Measurements from ENCODE around the gene MAPK14. TPM values are rescaled to one million over a fixed set of nuclear protein-coding genes. Genes with fewer than 3 reads are reported as not detected.
"Not testable (repeated sequence)": the region's sequence is repeated elsewhere in the genome, so short reads cannot be mapped to it uniquely, and the experiment has no call there.

The MAPK14 gene
- total RNA-seq, 2 donors from 2014 or later = 43.7 to 48.1 TPM

DNA sequence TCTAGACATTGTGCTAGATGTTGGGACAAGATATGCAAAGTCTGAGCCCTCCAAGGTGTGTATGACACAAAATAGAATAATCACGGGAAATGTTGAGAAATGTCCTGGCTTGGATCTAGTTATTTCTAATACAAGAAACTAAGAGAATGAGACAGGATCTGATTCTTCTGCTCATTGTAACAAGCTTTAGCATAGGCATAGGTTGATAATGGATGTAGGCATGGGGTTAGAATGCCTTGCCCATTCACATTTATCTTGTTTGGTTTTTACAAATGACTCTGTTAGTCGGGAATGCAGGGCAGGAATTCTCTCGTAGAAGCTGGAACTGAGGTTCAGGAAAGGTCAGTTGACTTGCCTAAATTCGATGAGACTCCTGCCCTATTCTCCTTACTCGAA lies 1.7 kb upstream of the MAPK14 start:
- H3K4me3 Mint-ChIP-seq = no peak overlapping the region

DNA sequence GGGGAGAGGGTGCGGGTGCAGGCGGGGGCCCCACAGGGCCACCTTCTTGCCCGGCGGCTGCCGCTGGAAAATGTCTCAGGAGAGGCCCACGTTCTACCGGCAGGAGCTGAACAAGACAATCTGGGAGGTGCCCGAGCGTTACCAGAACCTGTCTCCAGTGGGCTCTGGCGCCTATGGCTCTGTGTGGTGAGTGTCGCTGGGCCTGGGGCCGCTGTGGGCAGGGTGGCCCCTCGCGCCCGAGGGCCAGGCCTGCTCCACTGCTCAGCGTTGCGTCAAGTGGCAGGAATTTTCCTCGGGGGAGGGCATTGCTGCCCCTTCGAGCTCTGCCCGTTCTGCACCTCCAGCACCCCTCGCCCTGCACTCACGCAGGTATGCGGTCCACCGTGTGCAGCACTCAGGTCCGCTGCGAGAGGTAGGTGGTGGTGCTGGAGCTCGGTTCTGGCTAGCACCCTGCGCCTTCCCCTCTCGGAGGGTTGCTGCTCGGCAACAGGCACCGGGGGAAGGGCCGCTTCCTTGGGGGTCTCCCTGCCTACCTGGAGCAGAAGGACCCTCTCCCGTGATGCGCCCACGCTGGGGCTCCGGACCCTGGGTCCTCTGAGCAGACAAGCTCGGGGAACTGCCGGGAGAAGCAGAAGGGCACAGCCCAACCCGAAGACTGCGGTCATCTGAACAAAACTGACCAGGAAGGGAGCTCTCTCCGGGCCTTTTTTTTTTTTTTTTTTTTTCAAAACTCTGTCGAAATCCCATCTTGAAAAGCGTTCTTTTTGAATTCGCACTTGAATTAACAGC lies 674 bp downstream of the MAPK14 start:
- Mint-ChIP-seq H3K27ac (peak overlapping the region; percentile 91), H3K36me3 (ENCODE audit: low read depth) (peaks cover 2% of the 10 kb centered on the region), H3K4me1 (peaks cover 38% of the 10 kb centered on the region), H3K27me3 (peaks cover 21% of the 10 kb centered on the region), H3K4me3 (peak overlapping the region; percentile 95)
- H3K9me3 ChIP-seq (ENCODE audit: control insufficient read depth, low read length, poor library complexity, severe bottlenecking) = no peaks in the 10 kb centered on the region
- DNase-seq = peak in 2 of 3 donors; percentile 30 to 35
- peak; percentile 46 for ATAC-seq

More for the DNA sequence above, 1.7 kb upstream of the MAPK14 start:
- ATAC-seq = no peak
- no peak for DNase-seq
- H3K9me3 ChIP-seq (ENCODE audit: control insufficient read depth, low read length, poor library complexity, severe bottlenecking) = no peaks in the 10 kb centered on the region
- Mint-ChIP-seq H3K27me3 (peaks cover 29% of the 10 kb centered on the region), H3K36me3 (ENCODE audit: low read depth) (no peaks in the 10 kb centered on the region), H3K4me1 (peaks cover 22% of the 10 kb centered on the region), H3K27ac (peak overlapping the region; percentile 57)

DNA sequence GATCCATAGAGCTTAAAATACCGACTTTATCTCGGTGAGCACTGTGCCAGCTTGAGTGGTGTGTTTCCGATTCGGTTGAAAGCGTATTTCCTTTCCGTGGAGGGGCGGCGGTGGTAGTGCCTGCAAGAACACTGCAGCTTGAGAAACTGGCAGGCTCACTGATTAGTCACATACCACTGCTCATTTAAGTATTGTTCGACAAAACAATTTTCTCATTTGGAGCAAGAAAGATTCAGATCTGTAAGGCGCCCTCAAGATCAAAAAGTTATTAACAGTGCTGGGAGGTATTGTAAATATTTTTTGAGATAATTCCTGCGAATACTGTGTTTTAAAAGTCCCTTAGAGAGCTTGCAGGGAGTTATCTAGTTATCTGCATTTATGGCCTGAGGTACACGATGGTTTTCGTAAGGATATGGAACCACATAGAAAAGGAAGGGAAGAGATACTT lies 1.3 kb downstream of the MAPK14 start:
- H3K36me3 Mint-ChIP-seq (ENCODE audit: low read depth) = peaks cover 2% of the 10 kb centered on the region
- DNase-seq (peak; percentile 32 to 46 (median 39)), ATAC-seq (peak; percentile 32)
- peaks cover 15% of the 10 kb centered on the region for H3K27me3 Mint-ChIP-seq
- peak overlapping the region; percentile 91 for H3K27ac Mint-ChIP-seq
- no peaks in the 10 kb centered on the region for H3K9me3 ChIP-seq (ENCODE audit: control insufficient read depth, low read length, poor library complexity, severe bottlenecking)
- peaks cover 39% of the 10 kb centered on the region for H3K4me1 Mint-ChIP-seq
- H3K4me3 Mint-ChIP-seq = peak overlapping the region; percentile 95

DNA sequence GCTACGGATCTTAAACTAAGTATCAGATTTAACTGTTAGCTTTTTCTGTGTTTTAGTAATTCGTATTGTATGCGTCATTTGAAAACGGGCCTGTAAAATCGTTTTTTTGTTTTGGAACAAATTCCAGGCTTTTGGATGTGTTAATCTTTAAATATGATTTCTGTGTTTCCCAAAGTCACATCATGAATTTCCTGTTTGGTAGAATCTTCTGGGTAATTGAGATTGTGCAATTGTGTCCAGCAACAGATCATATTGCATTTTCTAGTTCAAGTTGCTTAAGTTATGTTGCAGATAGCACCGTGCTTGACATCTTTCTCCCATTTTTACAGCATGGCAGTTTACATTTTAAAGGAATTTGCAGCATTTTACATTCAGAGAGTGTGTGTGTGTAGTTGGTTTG lies 1.9 kb downstream of the MAPK14 start:
- ATAC-seq = no peak
- H3K27me3 Mint-ChIP-seq = peaks cover 12% of the 10 kb centered on the region
- H3K36me3 Mint-ChIP-seq (ENCODE audit: low read depth) = peaks cover 2% of the 10 kb centered on the region
- peak overlapping the region; percentile 95 for H3K4me3 Mint-ChIP-seq
- peak overlapping the region; percentile 91 for H3K27ac Mint-ChIP-seq
- peaks cover 38% of the 10 kb centered on the region for H3K4me1 Mint-ChIP-seq
- DNase-seq = no peak
- H3K9me3 ChIP-seq (ENCODE audit: control insufficient read depth, low read length, poor library complexity, severe bottlenecking) = no peaks in the 10 kb centered on the region

DNA sequence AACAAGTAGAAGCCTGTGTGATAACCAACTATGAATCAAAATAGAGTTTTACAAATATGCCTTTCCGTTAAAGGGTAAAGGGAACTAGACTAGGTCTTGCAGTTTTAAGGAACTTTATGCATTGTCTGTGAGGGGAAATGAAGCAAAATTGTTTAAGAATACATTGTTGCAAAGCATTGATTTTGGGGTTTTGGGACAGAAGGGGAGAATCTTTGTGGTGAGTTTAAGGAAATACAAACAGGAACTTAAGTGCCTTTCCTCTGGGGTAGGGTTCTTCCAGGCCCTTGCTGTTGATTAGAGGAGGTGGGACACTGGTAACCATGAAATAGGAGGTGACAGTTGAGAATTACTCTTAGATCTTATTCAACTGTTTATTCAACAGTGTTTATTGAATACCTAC lies 4.7 kb downstream of the MAPK14 start:
- DNase-seq = no peak
- peaks cover 2% of the 10 kb centered on the region for H3K36me3 Mint-ChIP-seq (ENCODE audit: low read depth)
- H3K9me3 ChIP-seq (ENCODE audit: control insufficient read depth, low read length, poor library complexity, severe bottlenecking) = no peaks in the 10 kb centered on the region
- no peak for ATAC-seq
- no peaks in the 10 kb centered on the region for H3K27me3 Mint-ChIP-seq
- peaks cover 45% of the 10 kb centered on the region for H3K4me1 Mint-ChIP-seq
- peak overlapping the region; percentile 56 for H3K4me3 Mint-ChIP-seq
- H3K27ac Mint-ChIP-seq = no peak overlapping the region

DNA sequence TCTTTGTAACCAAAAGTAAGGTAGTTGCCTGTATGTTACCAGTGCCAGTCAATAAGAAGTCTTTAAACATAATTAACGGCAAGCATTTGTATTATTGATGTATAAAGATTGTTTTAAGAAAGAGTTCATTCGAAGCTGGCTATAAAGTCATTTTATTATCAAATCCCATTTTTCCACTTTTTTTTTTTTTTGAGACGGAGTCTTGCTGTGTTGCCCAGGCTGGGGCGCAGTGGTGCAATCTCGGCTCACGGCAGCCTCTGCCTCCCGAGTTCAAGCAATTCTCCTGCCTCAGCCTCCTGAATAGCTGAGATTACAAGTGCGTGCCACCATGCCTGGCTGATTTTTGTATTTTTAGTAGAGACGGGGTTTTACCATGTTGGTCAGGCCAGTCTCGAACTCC lies 5.5 kb downstream of the MAPK14 start:
- not testable (repeated sequence) for DNase-seq; H3K36me3 Mint-ChIP-seq (ENCODE audit: low read depth); H3K27me3 Mint-ChIP-seq; H3K9me3 ChIP-seq (ENCODE audit: control insufficient read depth, low read length, poor library complexity, severe bottlenecking); ATAC-seq; H3K4me3 Mint-ChIP-seq; H3K27ac Mint-ChIP-seq
- H3K4me1 Mint-ChIP-seq = peaks cover 49% of the 10 kb centered on the region

DNA sequence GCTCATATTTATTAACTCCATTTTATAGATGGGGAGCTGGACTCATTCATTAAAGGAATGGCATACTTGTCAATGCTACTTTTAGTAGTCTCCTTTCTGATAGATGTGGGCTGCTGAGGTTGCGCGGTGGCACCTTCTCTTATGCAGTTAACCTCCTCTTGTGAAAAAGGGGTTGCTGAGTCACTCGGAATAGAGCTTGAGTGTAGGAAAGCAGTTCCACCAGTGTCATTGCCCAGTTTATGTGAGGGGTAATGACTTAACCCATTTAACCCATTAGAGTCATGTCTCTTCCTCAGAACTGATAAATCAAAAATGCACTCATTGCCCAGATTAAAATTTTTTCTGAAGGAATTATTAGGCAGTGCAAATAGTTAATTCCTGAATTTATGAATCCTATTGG lies 6.3 kb downstream of the MAPK14 start:
- Mint-ChIP-seq H3K36me3 (ENCODE audit: low read depth) (peaks cover 2% of the 10 kb centered on the region), H3K4me1 (peaks cover 54% of the 10 kb centered on the region), H3K4me3 (no peak overlapping the region), H3K27ac (no peak overlapping the region), H3K27me3 (no peaks in the 10 kb centered on the region)
- H3K9me3 ChIP-seq (ENCODE audit: control insufficient read depth, low read length, poor library complexity, severe bottlenecking) = no peaks in the 10 kb centered on the region
- ATAC-seq (peak; percentile 40), DNase-seq (no peak)

DNA sequence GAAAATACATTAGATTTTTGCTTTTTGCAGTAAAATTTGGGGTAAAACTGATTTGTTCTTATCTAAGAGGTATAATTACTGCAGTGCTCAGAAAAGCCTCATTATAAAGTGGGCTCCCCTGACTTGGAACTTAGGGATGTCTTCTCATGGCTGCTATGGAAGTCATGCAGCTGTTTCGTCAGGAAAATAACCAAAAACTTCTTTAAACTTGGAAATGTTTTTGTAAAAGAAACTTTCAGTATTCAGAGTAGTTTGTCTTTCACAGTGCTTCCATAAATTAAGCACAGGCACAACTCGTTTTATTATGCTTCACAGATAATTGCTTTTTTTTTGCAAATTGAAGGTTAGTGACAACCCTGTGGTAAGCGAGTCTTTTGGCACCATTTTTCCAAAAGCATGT lies 6.8 kb downstream of the MAPK14 start:
- Mint-ChIP-seq H3K36me3 (ENCODE audit: low read depth) (peaks cover 2% of the 10 kb centered on the region), H3K4me3 (no peak overlapping the region)

DNA sequence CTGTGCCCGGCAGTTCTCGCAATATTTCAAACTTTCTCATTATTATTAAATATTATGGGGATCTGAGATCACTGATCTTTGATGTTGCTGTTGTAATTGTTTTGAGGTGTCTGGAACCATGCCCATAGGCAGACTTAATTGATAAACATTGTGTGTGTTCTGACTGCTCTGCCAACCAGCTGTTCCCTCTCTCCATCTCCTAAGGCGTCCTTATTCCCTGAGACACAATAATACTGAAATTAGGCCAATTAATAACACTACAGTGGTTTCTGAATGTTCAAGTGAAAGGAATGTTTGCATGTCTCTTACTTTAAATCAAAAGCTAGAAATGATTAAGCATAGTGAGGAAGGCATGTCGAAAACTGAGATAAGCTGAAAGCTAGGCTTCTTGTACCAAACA lies 7.6 kb downstream of the MAPK14 start:
- Mint-ChIP-seq H3K27me3 (no peaks in the 10 kb centered on the region), H3K36me3 (ENCODE audit: low read depth) (peaks cover 2% of the 10 kb centered on the region), H3K4me1 (peaks cover 57% of the 10 kb centered on the region), H3K4me3 (no peak overlapping the region), H3K27ac (peak overlapping the region; percentile 45)
- no peaks in the 10 kb centered on the region for H3K9me3 ChIP-seq (ENCODE audit: control insufficient read depth, low read length, poor library complexity, severe bottlenecking)
- ATAC-seq (no peak), DNase-seq (no peak)

More for the DNA sequence above, 6.8 kb downstream of the MAPK14 start:
- DNase-seq (no peak), ATAC-seq (no peak)
- H3K27ac Mint-ChIP-seq = no peak overlapping the region
- peaks cover 56% of the 10 kb centered on the region for H3K4me1 Mint-ChIP-seq
- no peaks in the 10 kb centered on the region for H3K27me3 Mint-ChIP-seq
- H3K9me3 ChIP-seq (ENCODE audit: control insufficient read depth, low read length, poor library complexity, severe bottlenecking) = no peaks in the 10 kb centered on the region

DNA sequence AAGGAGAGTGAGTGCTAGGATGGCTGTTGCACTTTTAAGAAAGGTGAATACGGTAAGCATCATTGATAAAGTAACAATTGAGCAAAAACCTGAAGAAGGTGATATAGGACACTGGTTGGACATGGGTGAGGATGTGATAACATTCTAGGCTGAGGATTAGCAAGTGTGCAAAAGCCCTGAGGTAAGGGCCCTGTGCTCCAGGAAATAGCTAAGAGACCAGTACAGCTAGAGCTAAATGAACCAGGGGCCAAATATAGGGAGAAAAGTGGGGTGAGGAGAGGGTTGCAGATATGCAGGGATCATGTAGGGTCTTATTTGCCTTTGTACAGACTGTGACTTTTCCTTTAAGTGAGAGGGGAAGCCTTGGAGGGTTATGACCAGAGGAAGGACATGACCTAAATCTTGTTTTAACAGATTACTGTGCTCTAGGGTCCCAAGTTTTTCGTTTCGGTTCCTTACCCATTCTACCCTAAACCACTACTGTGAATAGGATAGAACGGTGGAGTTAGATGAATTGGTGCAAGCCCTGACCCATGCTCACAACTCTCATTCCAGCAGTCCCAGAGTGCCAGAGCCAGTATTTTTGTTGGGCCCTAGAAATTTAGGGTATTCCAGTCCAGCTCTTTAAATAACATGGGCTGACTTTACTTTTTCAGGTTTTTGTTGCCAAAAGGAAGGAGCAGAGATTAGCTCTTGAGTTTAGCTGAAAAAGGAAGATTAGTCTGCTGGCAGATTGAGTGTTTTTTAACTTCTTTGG lies 10.7 kb downstream of the MAPK14 start:
- H3K4me3 Mint-ChIP-seq = peak overlapping the region; percentile 55
- peaks cover 5% of the 10 kb centered on the region for H3K36me3 Mint-ChIP-seq (ENCODE audit: low read depth)
- peaks cover 58% of the 10 kb centered on the region for H3K4me1 Mint-ChIP-seq
- ATAC-seq (no peak), DNase-seq (no peak)
- H3K27me3 Mint-ChIP-seq = no peaks in the 10 kb centered on the region
- no peaks in the 10 kb centered on the region for H3K9me3 ChIP-seq (ENCODE audit: control insufficient read depth, low read length, poor library complexity, severe bottlenecking)
- H3K27ac Mint-ChIP-seq = peak overlapping the region; percentile 67

DNA sequence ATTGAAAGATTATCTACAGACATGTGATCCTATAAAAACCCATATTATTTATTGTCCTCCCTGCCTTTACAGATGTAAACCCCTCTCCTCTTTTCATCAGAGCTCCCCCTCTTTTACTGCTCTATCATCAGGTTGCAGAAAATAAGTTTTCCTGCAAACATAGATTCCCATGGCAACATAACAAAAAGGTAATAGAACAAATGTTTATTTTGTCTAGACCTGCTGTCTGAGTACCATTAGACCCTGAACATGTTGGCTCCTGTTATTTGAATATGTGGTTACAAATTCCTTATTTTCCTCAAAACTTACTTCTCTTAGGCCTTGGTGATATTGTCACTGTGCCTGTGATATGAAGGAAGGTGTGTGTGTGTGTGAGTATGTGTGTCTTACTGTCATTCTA lies 11.5 kb downstream of the MAPK14 start:
- Mint-ChIP-seq H3K4me3 (peak overlapping the region; percentile 50), H3K27me3 (no peaks in the 10 kb centered on the region), H3K36me3 (ENCODE audit: low read depth) (peaks cover 5% of the 10 kb centered on the region), H3K4me1 (peaks cover 53% of the 10 kb centered on the region), H3K27ac (peak overlapping the region; percentile 67)
- DNase-seq (no peak), ATAC-seq (no peak)
- no peaks in the 10 kb centered on the region for H3K9me3 ChIP-seq (ENCODE audit: control insufficient read depth, low read length, poor library complexity, severe bottlenecking)

DNA sequence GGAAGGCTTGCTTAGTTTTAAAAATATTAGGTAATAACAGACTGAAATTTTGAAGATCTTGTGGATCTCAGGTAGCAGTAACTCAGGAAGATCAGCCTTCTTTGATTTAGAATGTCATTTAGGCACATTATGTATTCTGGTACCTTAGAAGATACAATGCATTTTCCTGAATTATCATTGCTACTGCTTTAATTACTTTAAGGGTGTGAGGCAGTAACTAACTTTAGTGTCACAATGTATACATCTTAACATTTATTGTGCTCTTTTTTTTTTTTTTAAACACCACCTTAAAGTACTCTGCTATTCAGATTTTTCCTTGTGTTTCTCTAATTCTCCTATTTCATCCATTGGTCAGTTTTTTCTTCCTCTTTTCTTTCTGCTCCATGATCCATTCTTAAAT lies 13.3 kb downstream of the MAPK14 start:
- no peaks in the 10 kb centered on the region for H3K27me3 Mint-ChIP-seq
- peaks cover 5% of the 10 kb centered on the region for H3K36me3 Mint-ChIP-seq (ENCODE audit: low read depth)
- DNase-seq (no peak), ATAC-seq (no peak)
- H3K4me3 Mint-ChIP-seq = no peak overlapping the region
- H3K4me1 Mint-ChIP-seq = peaks cover 50% of the 10 kb centered on the region
- H3K27ac Mint-ChIP-seq = peak overlapping the region; percentile 76
- no peaks in the 10 kb centered on the region for H3K9me3 ChIP-seq (ENCODE audit: control insufficient read depth, low read length, poor library complexity, severe bottlenecking)

DNA sequence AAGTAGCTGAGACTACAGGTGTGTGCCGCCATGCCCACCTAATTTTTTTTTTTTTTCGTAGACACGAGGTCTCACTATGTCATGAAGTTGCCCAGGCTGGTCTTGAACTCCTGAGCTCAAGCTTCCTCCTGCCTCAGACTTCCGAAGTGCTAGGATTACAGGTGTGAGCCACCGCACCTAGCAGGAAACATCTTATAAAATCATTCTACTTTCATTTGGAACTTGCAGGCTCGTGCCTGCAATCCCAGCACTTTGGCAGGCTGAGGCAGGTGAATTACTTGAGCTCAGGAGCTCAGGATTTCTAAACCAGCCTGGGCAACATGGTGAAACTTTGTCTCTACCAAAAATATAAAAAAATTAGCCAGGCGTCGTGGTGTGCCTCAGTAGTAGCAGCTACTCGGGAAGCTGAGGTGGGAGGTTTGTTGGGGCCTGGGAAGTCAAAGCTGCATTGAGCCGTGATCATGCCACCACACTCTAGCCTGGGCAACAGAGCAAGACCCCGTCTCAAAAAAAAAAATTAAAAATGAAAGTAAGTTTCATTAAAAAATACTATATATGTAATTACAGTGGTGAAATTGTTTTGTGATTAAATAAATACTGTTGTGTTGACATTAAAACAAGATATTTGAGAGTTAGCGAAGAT lies 15.1 kb downstream of the MAPK14 start:
- ATAC-seq (no peak), DNase-seq (no peak)
- H3K27ac Mint-ChIP-seq = no peak overlapping the region
- H3K4me3 Mint-ChIP-seq = no peak overlapping the region
- H3K27me3 Mint-ChIP-seq = no peaks in the 10 kb centered on the region
- H3K36me3 Mint-ChIP-seq (ENCODE audit: low read depth) = peaks cover 5% of the 10 kb centered on the region
- H3K9me3 ChIP-seq (ENCODE audit: control insufficient read depth, low read length, poor library complexity, severe bottlenecking) = no peaks in the 10 kb centered on the region
- H3K4me1 Mint-ChIP-seq = peaks cover 48% of the 10 kb centered on the region

Data from T-helper 17 cell (primary cell).